GM18519 (cell line): ENCODE data around the gene SYNE1.

Experiments used
- ATAC-seq: cut with Tn5 transposase; IDR thresholded peaks from one replicate; pipeline ENCODE4 v1.9.1; 2021; ENCODE audit warnings: mild to moderate bottlenecking, moderate library complexity; ENCODE audit not compliant: unreplicated experiment, low FRiP score

Gene SYNE1

GRCh38 chr6:152386131-152386530 lies 251.0 kb downstream of the SYNE1 start:
- no peak for ATAC-seq

- no peak for ATAC-seq
Measured at GRCh38 chr6:152380993-152381898, 255.9 kb downstream of the SYNE1 start.

GRCh38 chr6:152380351-152380767 lies 256.8 kb downstream of the SYNE1 start:
- no peak for ATAC-seq

- ATAC-seq, result no peak
Measured at GRCh38 chr6:152379423-152379822, 257.7 kb downstream of the SYNE1 start.

- ATAC-seq, result no peak
Measured at GRCh38 chr6:152378169-152378568, 259.0 kb downstream of the SYNE1 start.

- ATAC-seq, result no peak
Measured at GRCh38 chr6:152375197-152375596, 262.0 kb downstream of the SYNE1 start.

GRCh38 chr6:152372945-152373344 lies 264.2 kb downstream of the SYNE1 start:
- ATAC-seq, result no peak

GRCh38 chr6:152371775-152372174 lies 265.4 kb downstream of the SYNE1 start:
- ATAC-seq, result no peak

GRCh38 chr6:152368751-152369624 lies 268.2 kb downstream of the SYNE1 start:
- ATAC-seq, result no peak

- ATAC-seq, result no peak
Measured at GRCh38 chr6:152364866-152365265, 272.3 kb downstream of the SYNE1 start.

- no peak for ATAC-seq
Measured at GRCh38 chr6:152360034-152360433, 277.1 kb downstream of the SYNE1 start.

- peak; percentile 73 for ATAC-seq
Measured at GRCh38 chr6:152356662-152357061, 280.5 kb downstream of the SYNE1 start.

GRCh38 chr6:152356016-152356415 lies 281.1 kb downstream of the SYNE1 start:
- ATAC-seq, result no peak

- no peak for ATAC-seq
Measured at GRCh38 chr6:152355166-152355565, 282.0 kb downstream of the SYNE1 start.

- ATAC-seq, result no peak
Measured at GRCh38 chr6:152353440-152353839, 283.7 kb downstream of the SYNE1 start.

GRCh38 chr6:152351742-152352141 lies 285.4 kb downstream of the SYNE1 start:
- ATAC-seq, result no peak

GRCh38 chr6:152351110-152351509 lies 286.1 kb downstream of the SYNE1 start:
- no peak for ATAC-seq

- ATAC-seq, result no peak
Measured at GRCh38 chr6:152348116-152348515, 289.0 kb downstream of the SYNE1 start.

GRCh38 chr6:152343735-152344360 lies 293.3 kb downstream of the SYNE1 start:
- ATAC-seq, result no peak

- no peak for ATAC-seq
Measured at GRCh38 chr6:152341596-152341995, 295.6 kb downstream of the SYNE1 start.
